Nephron progenitor cell (in vitro differentiated cells): Measurements from ENCODE around the gene USP22.

Experiments
- DNase-seq: peaks from one replicate; pipeline ENCODE4 v3.0.0; 2021
- H3K27ac Mint-ChIP-seq: 2 replicates; pipeline ENCODE4 v1.8.0; 2021; ENCODE audit warnings: mild to moderate bottlenecking, moderate library complexity, mixed read lengths
- H3K27me3 Mint-ChIP-seq: 2 replicates; pipeline ENCODE4 v1.8.0; 2021; ENCODE audit warnings: mild to moderate bottlenecking, low read depth, mixed read lengths; ENCODE audit not compliant: poor library complexity
- H3K36me3 Mint-ChIP-seq: 2 replicates; pipeline ENCODE4 v1.8.0; 2021; ENCODE audit warnings: low read depth, mixed read lengths
- H3K4me1 Mint-ChIP-seq: 2 replicates; pipeline ENCODE4 v1.8.0; 2021; ENCODE audit warnings: mixed read lengths
- H3K4me3 Mint-ChIP-seq: 2 replicates; pipeline ENCODE4 v1.8.0; 2021; ENCODE audit warnings: mild to moderate bottlenecking, moderate library complexity, mixed read lengths
- H3K9me3 Mint-ChIP-seq: 2 replicates; pipeline ENCODE4 v1.8.0; 2021; ENCODE audit warnings: mild to moderate bottlenecking, moderate library complexity, mixed read lengths
- CTCF ChIP-seq: fragments of 200-600 bp; sonication (generic); IDR thresholded peaks from 2 replicates; pipeline ENCODE4 v1.5.0; 2021; ENCODE audit warnings: antibody characterized with exemption

The USP22 gene

GRCh38 chr17:20960871-20961270 lies 81.9 kb downstream of the USP22 start:
- DNase-seq, result no peak
- H3K4me1 Mint-ChIP-seq, result no peaks in the 10 kb centered on the region
- H3K9me3 Mint-ChIP-seq, result no peaks in the 10 kb centered on the region
- no peak overlapping the region for H3K27ac Mint-ChIP-seq
- H3K36me3 Mint-ChIP-seq, result peaks cover 94% of the 10 kb centered on the region
- no peak for TF ChIP-seq CTCF
- no peaks in the 10 kb centered on the region for H3K27me3 Mint-ChIP-seq
- H3K4me3 Mint-ChIP-seq, result no peak overlapping the region

DNA sequence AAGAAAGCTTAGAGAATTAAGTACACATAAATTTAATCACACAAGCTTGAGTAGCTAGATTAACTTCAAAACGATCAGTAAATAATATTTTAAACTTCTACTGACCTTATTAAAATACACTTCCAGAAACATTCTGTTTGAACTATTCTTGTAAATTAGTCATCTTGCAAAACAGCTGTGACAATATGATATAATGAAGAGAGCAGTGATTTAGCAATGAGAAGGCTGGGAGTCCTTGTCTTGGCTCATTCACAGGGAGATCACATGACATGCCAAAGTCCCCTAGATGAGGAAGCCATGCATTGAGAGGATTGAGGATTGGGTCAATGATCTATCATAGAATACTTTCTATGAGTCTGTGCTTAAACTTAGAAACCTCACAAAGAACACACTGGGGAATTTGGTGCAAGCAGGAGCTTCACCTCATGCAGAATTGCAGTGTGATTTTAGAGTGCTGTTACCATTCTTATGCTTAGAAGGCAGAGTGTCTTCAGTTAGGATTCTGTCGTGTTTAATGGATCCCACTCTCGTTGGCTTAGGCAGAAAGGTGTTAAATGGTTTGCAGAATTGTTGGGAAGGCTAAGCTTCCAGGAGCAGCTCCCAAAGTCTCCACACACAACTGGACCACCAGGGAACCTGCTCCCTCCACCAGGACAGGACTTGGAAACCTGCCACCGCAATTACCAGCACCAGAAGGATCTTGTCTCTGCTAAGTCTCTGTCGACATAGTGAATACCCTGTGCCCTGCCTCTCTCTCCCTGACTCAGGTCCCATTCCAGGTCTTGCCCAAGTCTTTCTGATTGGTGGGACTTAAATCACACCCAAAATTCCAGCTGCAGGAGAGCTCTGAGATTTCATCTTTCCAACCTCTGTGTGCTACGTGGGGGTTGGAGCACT lies 87.1 kb downstream of the USP22 start:
- Mint-ChIP-seq H3K36me3 (peaks cover 64% of the 10 kb centered on the region), H3K27ac (no peak overlapping the region)
- no peak for DNase-seq

DNA sequence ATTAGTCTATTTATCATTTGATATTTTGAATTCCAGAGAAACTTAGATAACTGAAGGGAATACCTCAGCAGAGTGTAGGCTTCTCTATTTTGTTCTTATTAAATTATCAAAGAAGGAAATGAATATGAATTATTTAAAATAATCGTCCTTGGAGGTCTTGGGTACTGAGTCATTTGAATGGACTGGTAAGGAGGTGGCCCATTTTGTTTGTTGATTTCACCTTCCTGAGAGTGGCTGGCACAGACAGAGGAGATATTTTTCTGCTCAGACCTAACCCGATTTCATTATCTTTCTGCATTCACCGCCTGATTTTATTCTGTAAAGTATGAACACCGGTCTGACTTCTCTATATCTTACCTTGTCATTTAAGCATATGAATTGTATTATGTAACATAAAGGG lies 88.0 kb downstream of the USP22 start:
- H3K36me3 Mint-ChIP-seq, result peaks cover 66% of the 10 kb centered on the region
- H3K27me3 Mint-ChIP-seq, result no peaks in the 10 kb centered on the region
- peaks cover 6% of the 10 kb centered on the region for H3K4me1 Mint-ChIP-seq
- H3K27ac Mint-ChIP-seq, result peak overlapping the region; percentile 39
- no peaks in the 10 kb centered on the region for H3K9me3 Mint-ChIP-seq
- DNase-seq, result no peak
- H3K4me3 Mint-ChIP-seq, result no peak overlapping the region
- no peak for TF ChIP-seq CTCF

More for the DNA sequence above, 87.1 kb downstream of the USP22 start:
- TF ChIP-seq CTCF, result no peak
- Mint-ChIP-seq H3K9me3 (no peaks in the 10 kb centered on the region), H3K27me3 (no peaks in the 10 kb centered on the region), H3K4me3 (no peak overlapping the region), H3K4me1 (peaks cover 6% of the 10 kb centered on the region)

- no peak overlapping the region for H3K27ac Mint-ChIP-seq
- peaks cover 56% of the 10 kb centered on the region for H3K36me3 Mint-ChIP-seq
- H3K4me3 Mint-ChIP-seq, result no peak overlapping the region
- peaks cover 6% of the 10 kb centered on the region for H3K4me1 Mint-ChIP-seq
- TF ChIP-seq CTCF, result no peak
- no peaks in the 10 kb centered on the region for H3K9me3 Mint-ChIP-seq
- no peaks in the 10 kb centered on the region for H3K27me3 Mint-ChIP-seq
- DNase-seq, result no peak
These were observed 90.6 kb downstream of the USP22 start for GRCh38 chr17:20952183-20952582.
